Esophagus muscularis mucosa (tissue), 4 donors: Measurements from ENCODE around the gene SOX30. TPM values are rescaled to one million over a fixed set of nuclear protein-coding genes. Genes with fewer than 3 reads are reported as not detected.

Experiments
- DNase-seq: peaks from one replicate; pipeline ENCODE4 v3.0.0-alpha.2; 2017; ENCODE audit errors: extremely low spot score
- H3K27ac ChIP-seq, 4 donors: fragments of 200-600 bp; sonication (generic); replicated peaks in 1 of 4; 1 replicate in 3 of 4; 2 replicates in 1 of 4; pipeline ENCODE4 v1.5.1; 2016 to 2019; ENCODE audit warnings: mild to moderate bottlenecking in 1 of 4
- H3K27me3 ChIP-seq, 4 donors: fragments of 200-600 bp; sonication (generic); one replicate each; pipeline versions ENCODE4 v1.5.1 to v1.6.0; 2016 to 2019
- H3K36me3 ChIP-seq, 4 donors: fragments of 200-600 bp; sonication (generic); one replicate each; pipeline ENCODE4 v1.5.1; 2016 to 2019
- H3K4me1 ChIP-seq, 4 donors: fragments of 200-600 bp; sonication (generic); one replicate each; pipeline ENCODE4 v1.5.1; 2016 to 2019
- H3K4me3 ChIP-seq, 4 donors: fragments of 200-600 bp; sonication (generic); 1 replicate in 2 of 4; 2 replicates in 2 of 4; pipeline ENCODE4 v1.5.1; 2016 to 2019; ENCODE audit warnings: mild to moderate bottlenecking in 4 of 4, moderate library complexity in 1 of 4
- H3K9me3 ChIP-seq, 4 donors: fragments of 200-600 bp; sonication (generic); 1 replicate in 3 of 4; 2 replicates in 1 of 4; pipeline ENCODE4 v1.5.1; 2016 to 2019
- CTCF ChIP-seq, 3 experiments: fragments of 200-600 bp in 2 of 3; fragments of 450-650 bp in 1 of 3; sonication (generic) in 2 of 3; IDR thresholded peaks; one replicate each; pipeline ENCODE4 v1.5.1; 2017 to 2019; ENCODE audit warnings: antibody characterized with exemption in 3 of 3, mild to moderate bottlenecking in 2 of 3, moderate library complexity in 1 of 3
- EP300 ChIP-seq: sonication (generic); formaldehyde crosslinking; IDR thresholded peaks from one replicate; pipeline ENCODE4 v1.6.1; 2017; ENCODE audit warnings: antibody characterized with exemption
- POLR2A ChIP-seq: fragments of 450-650 bp; IDR thresholded peaks from one replicate; pipeline ENCODE4 v1.6.1; 2017; ENCODE audit warnings: antibody characterized with exemption, moderate library complexity, mild to moderate bottlenecking, low read depth
- POLR2AphosphoS5 ChIP-seq, 2 donors: sonication (generic); formaldehyde crosslinking; IDR thresholded peaks; one replicate each; pipeline ENCODE4 v1.6.1; 2017; ENCODE audit warnings: antibody characterized with exemption in 2 of 2
- WGBS: methylation state at CpG from one replicate; pipeline ENCODE4 v1.1.5; 2018; 5-methylcytosine and 5-hydroxymethylcytosine counted together
- intact Hi-C: fragments of 100-400 bp; cut with DNase I; formaldehyde crosslinking; loops from one replicate; pipeline ENCODE4 v1.15.1; 2023
- total RNA-seq, 4 donors: library from RNA; depleted of rRNA; stranded (reverse); fragments of >200 nt; gene quantifications; one replicate each; pipeline versions ENCODE4 v1.1.0 to v1.2.1, GENCODE V29; 2016

The SOX30 gene
- total RNA-seq, 4 donors from 2014 or later, result 0.17 to 0.34 TPM; not detected in 2

- H3K4me3 ChIP-seq, result peak within 1 kb of the TSS; percentile 60 to 79 (median 64)
- H3K27ac ChIP-seq, result no peak within 1 kb of the TSS
- TF ChIP-seq POLR2AphosphoS5 (IDR thresholded peaks at IDR 0.05) (peak in 1 of 2 donors; percentile 2), POLR2A (no peak), CTCF (IDR thresholded peaks at IDR 0.05) (no peak), EP300 (no peak)
- intact Hi-C loops, result loop anchor here (5.0 kb wide), 1 partner anchor 46 kb away; no protein-coding TSS in a partner anchor
- peaks cover 0 to 26% (median 4%) of the 10 kb centered on the region in 4 donors for H3K27me3 ChIP-seq
- peaks cover 13 to 16% (median 15%) of the 10 kb centered on the region in 4 donors for H3K4me1 ChIP-seq
- no peaks in the 10 kb centered on the region for H3K36me3 ChIP-seq
- WGBS, result 9% methylated on average over 18 of the region's 59 CpGs
- peak; percentile 88 for DNase-seq
- H3K9me3 ChIP-seq, result no peaks in the 10 kb centered on the region
Observed at GRCh38 chr5:157670662-157671591, 18.7 kb upstream of the SOX30 start, which contains the start of gene C5orf52. TSS of gene C5orf52 (plus strand) at chr5:157671533. CDS start at chr5:157671615, 82 bp downstream.

GRCh38 chr5:157669701-157670097, 17.5 kb upstream of the SOX30 start:
- no peaks in the 10 kb centered on the region for H3K36me3 ChIP-seq
- DNase-seq, result peak; percentile 45
- TF ChIP-seq CTCF (IDR thresholded peaks at IDR 0.05) (no peak), POLR2A (no peak), EP300 (no peak), POLR2AphosphoS5 (IDR thresholded peaks at IDR 0.05) (no peak)
- WGBS, result 95% methylated on average over 6 of the region's 6 CpGs
- no peaks in the 10 kb centered on the region for H3K9me3 ChIP-seq
- no peak overlapping the region for H3K27ac ChIP-seq
- H3K4me3 ChIP-seq, result no peak overlapping the region
- H3K4me1 ChIP-seq, result peaks cover 13 to 16% (median 15%) of the 10 kb centered on the region in 4 donors
- peaks cover 0 to 26% (median 4%) of the 10 kb centered on the region in 4 donors for H3K27me3 ChIP-seq
- intact Hi-C loops, result loop anchor here (5.0 kb wide), 1 partner anchor 48 kb away; no protein-coding TSS in a partner anchor

GRCh38 chr5:157668356-157668755, 16.1 kb upstream of the SOX30 start:
- intact Hi-C loops, result no loop called here

GRCh38 chr5:157665467-157666070, 13.3 kb upstream of the SOX30 start:
- intact Hi-C loops, result no loop called here
- Histone ChIP-seq H3K27ac (no peak overlapping the region), H3K36me3 (no peaks in the 10 kb centered on the region), H3K9me3 (peaks cover 0 to 4% (median 1%) of the 10 kb centered on the region in 4 donors), H3K4me3 (no peak overlapping the region), H3K27me3 (peaks cover 0 to 10% (median 0%) of the 10 kb centered on the region in 4 donors), H3K4me1 (peaks cover under 1 to 4% (median 2%) of the 10 kb centered on the region in 4 donors)
- WGBS, result 80% methylated on average over 2 of the region's 2 CpGs
- no peak for TF ChIP-seq EP300
- no peak for TF ChIP-seq POLR2A
- TF ChIP-seq CTCF (IDR thresholded peaks at IDR 0.05), result no peak
- TF ChIP-seq POLR2AphosphoS5 (IDR thresholded peaks at IDR 0.05), result no peak
- no peak for DNase-seq

More at GRCh38 chr5:157668356-157668755, 16.1 kb upstream of the SOX30 start:
- Histone ChIP-seq H3K27me3 (peaks cover 0 to 26% (median 4%) of the 10 kb centered on the region in 4 donors), H3K4me3 (no peak overlapping the region), H3K36me3 (no peaks in the 10 kb centered on the region), H3K9me3 (no peaks in the 10 kb centered on the region), H3K27ac (no peak overlapping the region), H3K4me1 (peaks cover 13 to 16% (median 15%) of the 10 kb centered on the region in 4 donors)
- TF ChIP-seq POLR2AphosphoS5 (IDR thresholded peaks at IDR 0.05) (no peak), EP300 (no peak), CTCF (IDR thresholded peaks at IDR 0.05) (no peak), POLR2A (no peak)
- DNase-seq, result peak; percentile 62
- WGBS, result 91% methylated on average over 1 of the region's 1 CpG
